Spinal cord (tissue), 10 donors: Measurements from ENCODE around the gene KIAA1210. TPM values are rescaled to one million over a fixed set of nuclear protein-coding genes. Genes with fewer than 3 reads are reported as not detected.

Source experiments
- DNase-seq, 6 donors: peaks; one replicate each; pipeline versions ENCODE4 v3.0.0 to v3.0.0-alpha.2; 2013 to 2015; ENCODE audit warnings: low spot score in 6 of 6, low read depth in 4 of 6
- H3K27ac ChIP-seq: one replicate; pipeline ENCODE4 v1.5.1; 2013; ENCODE audit warnings: low read depth, low read length, control low read depth
- H3K27me3 ChIP-seq: one replicate; pipeline ENCODE4 v1.6.1; 2013; ENCODE audit warnings: low read length; ENCODE audit not compliant: control insufficient read depth, insufficient read depth
- H3K36me3 ChIP-seq: one replicate; pipeline ENCODE4 v1.6.1; 2013; ENCODE audit warnings: low read length; ENCODE audit not compliant: control insufficient read depth, insufficient read depth
- H3K4me1 ChIP-seq: one replicate; pipeline ENCODE4 v1.6.1; 2013; ENCODE audit warnings: low read length; ENCODE audit not compliant: control insufficient read depth, insufficient read depth
- H3K4me3 ChIP-seq: one replicate; pipeline ENCODE4 v1.5.1; 2013; ENCODE audit warnings: low read depth, low read length, control low read depth
- H3K9me3 ChIP-seq: one replicate; pipeline ENCODE4 v1.6.1; 2013; ENCODE audit warnings: low read length; ENCODE audit not compliant: control insufficient read depth, insufficient read depth
- WGBS: methylation state at CpG from one replicate; pipeline ENCODE4 v1.1.5; 2013; ENCODE audit warnings: missing lambda C conversion rate; ENCODE audit not compliant: insufficient coverage; 5-methylcytosine and 5-hydroxymethylcytosine counted together
- polyA plus RNA-seq, 2 donors: library from polyadenylated mRNA; unstranded; fragments of 120-200 nt; gene quantifications; one replicate each; pipeline ENCODE4 v1.2.1, GENCODE V29; 2013; ENCODE audit not compliant: insufficient read length in 2 of 2
- total RNA-seq, 2 donors: library from RNA; depleted of rRNA in 1 of 2; stranded (reverse); fragments of 120-200 nt in 1 of 2; fragments of >200 nt in 1 of 2; gene quantifications; one replicate each; pipeline versions ENCODE4 v1.2.3 to v1.2.4, GENCODE V29; 2013 to 2014
- donor health status: healthy.

The KIAA1210 gene
- total and polyA plus RNA-seq, 4 donors = 0.11 to 2.1 (median 0.49) TPM

DNA sequence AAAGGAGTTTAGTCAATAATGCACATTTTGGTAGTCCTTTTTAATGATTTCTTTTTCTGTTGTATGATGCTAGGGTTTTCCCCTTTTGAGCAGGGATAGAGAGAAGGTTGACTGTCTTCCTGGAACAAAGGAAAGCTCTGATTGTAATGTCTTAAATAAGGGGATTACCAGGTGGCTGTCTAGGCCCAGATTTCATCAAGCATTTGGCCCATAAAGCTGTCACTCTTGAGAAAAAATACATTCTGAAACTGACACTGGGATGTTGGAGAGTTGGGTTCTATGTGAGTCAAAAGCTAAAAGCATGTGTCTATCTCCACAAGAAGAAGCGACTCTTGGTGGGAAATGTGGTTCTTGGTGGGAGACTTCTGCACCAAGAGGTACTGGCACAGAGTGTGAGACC lies 26.4 kb downstream of the KIAA1210 start:
- DNase-seq = no peak

GRCh38 chrX:119095936-119096335 lies 31.7 kb downstream of the KIAA1210 start:
- Histone ChIP-seq H3K36me3 (no peaks in the 10 kb centered on the region), H3K27me3 (peaks cover 2% of the 10 kb centered on the region), H3K27ac (no peak overlapping the region), H3K4me3 (no peak overlapping the region), H3K9me3 (no peaks in the 10 kb centered on the region), H3K4me1 (no peaks in the 10 kb centered on the region)
- no peak for DNase-seq

More for the DNA sequence above, 26.4 kb downstream of the KIAA1210 start:
- WGBS = 73% methylated on average over 1 of the region's 1 CpG
- Histone ChIP-seq H3K4me3 (no peak overlapping the region), H3K27ac (no peak overlapping the region), H3K36me3 (no peaks in the 10 kb centered on the region), H3K9me3 (no peaks in the 10 kb centered on the region), H3K4me1 (no peaks in the 10 kb centered on the region), H3K27me3 (peaks cover 2% of the 10 kb centered on the region)

DNA sequence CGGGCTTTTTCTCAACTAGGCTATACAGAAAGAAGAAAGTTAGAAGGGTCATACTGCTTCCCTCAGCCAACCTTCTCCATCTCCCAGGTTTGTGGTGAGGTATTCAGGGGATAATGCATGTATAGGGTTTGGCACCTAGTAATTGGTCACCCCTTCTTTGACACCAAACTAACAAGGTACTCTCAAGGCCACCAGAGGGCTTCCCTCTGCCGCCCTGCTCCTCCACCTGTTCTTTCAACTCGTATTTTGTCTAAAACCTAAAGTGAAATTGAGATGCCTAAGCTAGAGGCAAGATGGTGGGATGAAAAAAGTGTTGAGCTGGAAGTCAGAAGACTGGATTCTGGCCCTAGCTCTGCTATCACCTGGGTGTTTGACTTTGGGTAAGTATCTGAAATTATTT lies 32.8 kb downstream of the KIAA1210 start:
- peaks cover 2% of the 10 kb centered on the region for H3K27me3 ChIP-seq
- WGBS = no CpG with 5 or more reads among the region's 3 CpGs
- no peaks in the 10 kb centered on the region for H3K9me3 ChIP-seq
- DNase-seq = no peak
- no peaks in the 10 kb centered on the region for H3K36me3 ChIP-seq
- H3K27ac ChIP-seq = no peak overlapping the region
- no peaks in the 10 kb centered on the region for H3K4me1 ChIP-seq
- H3K4me3 ChIP-seq = no peak overlapping the region

- 80% methylated on average over 4 of the region's 7 CpGs for WGBS
- Histone ChIP-seq H3K36me3 (no peaks in the 10 kb centered on the region), H3K4me1 (no peaks in the 10 kb centered on the region), H3K27ac (no peak overlapping the region), H3K27me3 (peaks cover 2% of the 10 kb centered on the region), H3K4me3 (no peak overlapping the region), H3K9me3 (no peaks in the 10 kb centered on the region)
- DNase-seq = no peak
These were observed 33.4 kb downstream of the KIAA1210 start for GRCh38 chrX:119093991-119094735.

- 80% methylated on average over 1 of the region's 1 CpG for WGBS
- Histone ChIP-seq H3K9me3 (no peaks in the 10 kb centered on the region), H3K4me1 (no peaks in the 10 kb centered on the region), H3K27ac (no peak overlapping the region), H3K4me3 (no peak overlapping the region), H3K36me3 (no peaks in the 10 kb centered on the region), H3K27me3 (peaks cover 2% of the 10 kb centered on the region)
- DNase-seq = no peak
These were observed 37.0 kb downstream of the KIAA1210 start for GRCh38 chrX:119090627-119091026.

DNA sequence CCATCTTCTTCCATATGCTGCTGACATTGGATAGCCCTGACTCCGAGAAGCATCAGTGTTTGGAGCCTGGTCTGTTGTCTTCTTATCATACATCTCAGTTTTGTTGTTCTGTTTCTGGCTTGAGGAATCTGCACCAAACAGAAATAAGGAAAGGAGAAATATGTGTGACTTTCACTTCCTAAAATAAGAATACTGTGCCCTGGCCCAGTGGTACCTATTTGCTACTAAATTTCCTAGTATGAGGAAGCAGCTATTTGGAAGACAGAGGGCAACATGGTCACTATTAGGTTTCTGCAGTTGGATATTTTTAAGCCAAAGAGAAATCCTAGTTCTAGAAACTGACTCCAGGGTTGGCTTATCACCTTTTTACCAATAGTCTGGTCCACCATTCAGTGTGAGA lies 38.0 kb downstream of the KIAA1210 start:
- H3K27ac ChIP-seq = no peak overlapping the region
- peaks cover 2% of the 10 kb centered on the region for H3K27me3 ChIP-seq
- no peaks in the 10 kb centered on the region for H3K36me3 ChIP-seq
- no CpG with 5 or more reads among the region's 1 CpG for WGBS
- H3K4me1 ChIP-seq = no peaks in the 10 kb centered on the region
- H3K4me3 ChIP-seq = no peak overlapping the region
- H3K9me3 ChIP-seq = no peaks in the 10 kb centered on the region
- no peak for DNase-seq

DNA sequence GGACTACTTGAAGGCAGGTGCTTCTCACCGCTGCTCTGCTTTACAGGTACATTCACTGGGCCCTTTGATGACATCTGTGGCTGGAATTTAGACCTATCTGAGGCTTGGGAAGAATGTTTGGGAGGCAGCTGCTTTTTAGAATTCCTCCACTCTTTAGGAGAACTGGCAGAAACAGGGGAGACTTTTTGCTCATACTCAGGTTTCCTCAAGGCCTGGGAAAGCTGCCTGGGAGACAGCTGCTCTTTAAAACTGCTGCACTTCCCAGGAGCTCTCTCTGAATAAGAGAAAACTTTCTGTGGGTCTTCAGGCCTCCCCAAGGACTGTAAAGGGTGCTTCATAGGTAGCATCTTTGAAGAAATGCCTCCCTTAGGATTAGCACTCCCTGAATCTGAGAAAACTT lies 40.5 kb downstream of the KIAA1210 start:
- H3K36me3 ChIP-seq = no peaks in the 10 kb centered on the region
- peaks cover 2% of the 10 kb centered on the region for H3K27me3 ChIP-seq
- no peak for DNase-seq
- no peaks in the 10 kb centered on the region for H3K4me1 ChIP-seq
- H3K9me3 ChIP-seq = no peaks in the 10 kb centered on the region
- H3K27ac ChIP-seq = no peak overlapping the region
- 83% methylated on average over 1 of the region's 1 CpG for WGBS
- H3K4me3 ChIP-seq = no peak overlapping the region

- Histone ChIP-seq H3K9me3 (no peaks in the 10 kb centered on the region), H3K27ac (no peak overlapping the region), H3K27me3 (peaks cover 2% of the 10 kb centered on the region), H3K4me3 (no peak overlapping the region), H3K36me3 (no peaks in the 10 kb centered on the region), H3K4me1 (no peaks in the 10 kb centered on the region)
- WGBS = 80% methylated on average over 2 of the region's 3 CpGs
- DNase-seq = no peak
These were observed 42.8 kb downstream of the KIAA1210 start for GRCh38 chrX:119084766-119085165.

GRCh38 chrX:119082278-119082677 lies 45.3 kb downstream of the KIAA1210 start:
- DNase-seq = peak in 1 of 6 donors; percentile 10
- H3K4me3 ChIP-seq = no peak overlapping the region
- WGBS = no CpG with 5 or more reads among the region's 1 CpG
- H3K4me1 ChIP-seq = no peaks in the 10 kb centered on the region
- H3K27ac ChIP-seq = no peak overlapping the region
- H3K36me3 ChIP-seq = no peaks in the 10 kb centered on the region
- H3K9me3 ChIP-seq = no peaks in the 10 kb centered on the region
- no peaks in the 10 kb centered on the region for H3K27me3 ChIP-seq

DNA sequence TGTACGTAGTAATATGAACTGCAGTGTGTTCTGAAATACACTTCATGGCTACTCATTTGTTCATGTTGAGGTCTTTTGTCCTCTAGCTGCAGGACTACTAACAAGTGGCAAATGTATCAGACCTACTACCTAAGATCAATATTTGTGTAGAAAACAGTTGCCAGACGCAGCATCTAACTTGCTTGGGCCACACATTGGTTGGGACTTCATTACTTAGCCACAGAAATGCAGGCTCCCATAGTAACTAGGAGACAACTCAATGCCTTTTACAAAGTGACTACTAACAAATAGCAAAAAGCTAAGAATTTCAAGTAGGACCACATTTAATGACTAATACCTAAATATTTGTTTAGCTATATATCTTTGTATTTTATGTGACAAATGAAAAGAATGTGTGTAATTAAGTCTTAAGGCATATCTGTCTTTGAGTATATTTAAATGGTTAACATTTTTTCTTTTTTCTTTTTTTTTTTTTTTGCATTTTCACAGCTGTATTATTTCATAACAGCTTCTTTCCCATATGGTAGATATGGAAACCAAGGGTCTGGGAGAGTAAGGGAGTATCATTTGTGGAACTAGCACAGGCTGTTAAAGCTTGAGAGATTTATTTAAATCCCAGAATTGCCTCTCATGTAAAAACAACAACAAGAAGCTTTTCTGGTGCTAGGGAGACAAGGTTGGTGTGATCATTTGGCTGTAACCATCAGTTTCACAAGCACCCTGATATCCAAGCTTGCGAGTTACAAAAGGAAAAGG lies 52.2 kb downstream of the KIAA1210 start:
- Histone ChIP-seq H3K9me3 (no peaks in the 10 kb centered on the region), H3K4me1 (no peaks in the 10 kb centered on the region), H3K36me3 (no peaks in the 10 kb centered on the region), H3K27ac (no peak overlapping the region), H3K4me3 (no peak overlapping the region), H3K27me3 (no peaks in the 10 kb centered on the region)
- no CpG with 5 or more reads among the region's 3 CpGs for WGBS
- DNase-seq = no peak
